T-helper 1 cell treated with Interleukin-12 subunit alpha and Interleukin-12 subunit beta and Interleukin-4 antibody, amounts not matched to agents 30 μg/mL and 1 μg/mL, for 36 hours (primary cell): ENCODE results near the gene NEDD4L.

Source experiments
- H3K27ac Mint-ChIP-seq: one replicate; pipeline ENCODE4 v1.8.0; 2021; ENCODE audit warnings: mild to moderate bottlenecking, mixed read lengths
- H3K27me3 Mint-ChIP-seq: one replicate; pipeline ENCODE4 v1.8.0; 2021; ENCODE audit warnings: low read depth, mixed read lengths
- H3K36me3 Mint-ChIP-seq: one replicate; pipeline ENCODE4 v1.8.0; 2021; ENCODE audit warnings: low read depth, mixed read lengths
- H3K4me1 Mint-ChIP-seq: one replicate; pipeline ENCODE4 v1.8.0; 2021; ENCODE audit warnings: low read depth, mixed read lengths
- H3K4me3 Mint-ChIP-seq: one replicate; pipeline ENCODE4 v1.8.0; 2021; ENCODE audit warnings: mild to moderate bottlenecking, moderate library complexity, mixed read lengths
- H3K9me3 Mint-ChIP-seq: one replicate; pipeline ENCODE4 v1.8.0; 2021; ENCODE audit warnings: mixed read lengths

The NEDD4L gene

DNA sequence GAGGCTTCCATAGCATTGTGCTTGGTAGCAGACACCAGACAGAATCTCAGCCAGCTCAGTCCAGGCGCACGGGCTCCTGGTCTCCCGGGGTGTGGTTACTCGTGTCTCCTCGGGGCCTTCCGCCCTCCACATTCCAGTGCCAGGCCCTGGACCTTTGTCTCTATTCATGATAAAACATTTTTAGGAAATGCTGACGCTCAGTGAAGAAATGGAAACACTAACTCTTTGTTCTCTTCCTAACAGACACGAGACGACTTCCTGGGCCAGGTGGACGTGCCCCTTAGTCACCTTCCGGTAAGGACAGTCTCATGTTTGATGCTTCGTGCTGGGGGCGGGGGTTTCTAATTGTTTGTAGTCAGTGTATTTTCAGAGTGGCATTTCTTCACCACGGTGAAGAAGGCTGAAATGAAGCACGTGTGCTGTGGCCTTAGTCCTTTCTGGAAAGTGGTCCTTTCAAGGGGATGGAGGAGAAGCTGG lies 271.8 kb downstream of the NEDD4L start:
- Mint-ChIP-seq H3K4me3 (no peak overlapping the region), H3K36me3 (no peaks in the 10 kb centered on the region), H3K4me1 (peaks cover 10% of the 10 kb centered on the region), H3K9me3 (no peaks in the 10 kb centered on the region), H3K27me3 (peaks cover 15% of the 10 kb centered on the region), H3K27ac (no peak overlapping the region)

GRCh38 chr18:58316396-58317342 lies 272.6 kb downstream of the NEDD4L start:
- Mint-ChIP-seq H3K9me3 (no peaks in the 10 kb centered on the region), H3K36me3 (no peaks in the 10 kb centered on the region), H3K27ac (no peak overlapping the region), H3K4me1 (peaks cover 6% of the 10 kb centered on the region), H3K27me3 (peaks cover 13% of the 10 kb centered on the region), H3K4me3 (no peak overlapping the region)

- Mint-ChIP-seq H3K4me3 (no peak overlapping the region), H3K4me1 (peaks cover 8% of the 10 kb centered on the region), H3K36me3 (no peaks in the 10 kb centered on the region), H3K27ac (no peak overlapping the region), H3K9me3 (no peaks in the 10 kb centered on the region), H3K27me3 (peaks cover 10% of the 10 kb centered on the region)
Measured at GRCh38 chr18:58319719-58320118, 275.7 kb downstream of the NEDD4L start.

DNA sequence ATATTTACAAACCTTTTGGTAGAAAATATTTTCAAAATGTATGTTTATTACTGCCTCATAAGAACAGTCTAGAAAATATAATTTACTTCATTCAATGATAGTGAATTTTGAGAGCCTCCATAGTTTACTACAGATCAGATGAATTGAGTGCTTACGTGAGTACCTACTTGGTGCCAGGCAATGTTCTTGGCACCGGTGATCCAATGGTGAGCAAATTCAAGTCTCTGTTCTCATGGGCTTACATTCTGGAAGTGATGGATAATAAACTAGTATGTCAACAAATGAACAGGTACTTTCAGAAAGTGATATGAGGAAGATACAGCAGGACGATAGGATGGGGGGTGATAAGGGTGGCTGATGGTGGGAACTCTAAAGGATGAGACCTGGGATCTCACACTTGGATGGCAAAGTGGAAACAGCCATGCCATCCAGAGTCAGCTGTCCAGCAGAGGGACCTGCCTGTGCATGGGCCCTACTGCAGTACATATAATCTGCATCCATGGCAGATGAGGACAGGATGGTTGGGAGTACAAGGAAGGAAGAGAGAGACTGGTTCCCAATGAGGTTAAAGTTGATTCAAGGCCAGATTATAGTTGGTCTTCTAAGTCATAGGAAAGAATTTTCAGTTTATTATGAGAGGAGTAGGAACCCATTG lies 277.0 kb downstream of the NEDD4L start:
- Mint-ChIP-seq H3K27me3 (peaks cover 10% of the 10 kb centered on the region), H3K4me1 (peaks cover 8% of the 10 kb centered on the region), H3K9me3 (no peaks in the 10 kb centered on the region), H3K27ac (peak overlapping the region; percentile 43), H3K36me3 (no peaks in the 10 kb centered on the region), H3K4me3 (no peak overlapping the region)

DNA sequence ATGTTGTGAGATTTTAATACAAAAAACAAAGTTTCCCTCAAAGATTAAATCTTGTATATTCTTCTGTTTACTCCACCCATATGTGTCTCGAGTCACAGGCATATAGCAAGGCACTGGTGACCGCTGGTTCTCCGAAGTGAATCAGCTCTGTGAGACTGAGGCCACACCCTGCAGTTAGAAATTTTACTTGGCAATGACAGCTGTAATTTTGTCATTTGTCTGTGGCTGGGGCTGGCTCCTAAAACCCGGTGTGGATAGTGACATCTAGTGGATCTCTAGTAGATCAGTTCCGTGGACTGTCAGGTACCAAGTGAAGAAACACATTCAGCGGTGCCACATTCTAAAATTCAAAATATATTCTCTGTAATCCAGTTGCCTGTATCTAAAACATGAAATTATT lies 278.0 kb downstream of the NEDD4L start:
- Mint-ChIP-seq H3K27ac (peak overlapping the region; percentile 1), H3K36me3 (no peaks in the 10 kb centered on the region), H3K9me3 (no peaks in the 10 kb centered on the region), H3K27me3 (peaks cover 10% of the 10 kb centered on the region), H3K4me3 (peak overlapping the region; percentile 8), H3K4me1 (peaks cover 8% of the 10 kb centered on the region)

DNA sequence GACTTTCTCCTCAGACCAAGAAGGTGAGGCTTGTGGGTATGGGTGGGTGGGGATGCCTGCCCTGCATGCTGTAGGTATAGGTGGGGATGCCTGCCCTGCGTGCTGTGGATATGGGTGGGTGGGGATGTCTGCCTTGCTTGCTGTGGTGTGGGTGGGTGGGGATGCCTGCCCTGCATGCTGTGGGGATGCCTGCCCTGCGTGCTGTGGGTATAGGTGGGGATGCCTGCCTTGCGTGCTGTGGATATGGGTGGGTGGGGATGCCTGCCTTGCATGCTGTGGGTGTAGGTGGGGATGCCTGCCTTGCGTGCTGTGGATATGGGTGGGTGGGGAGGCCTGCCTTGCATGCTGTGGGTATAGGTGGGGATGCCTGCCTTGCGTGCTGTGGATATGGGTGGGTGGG lies 278.4 kb downstream of the NEDD4L start:
- peaks cover 10% of the 10 kb centered on the region for H3K27me3 Mint-ChIP-seq
- peaks cover 8% of the 10 kb centered on the region for H3K4me1 Mint-ChIP-seq
- no peaks in the 10 kb centered on the region for H3K9me3 Mint-ChIP-seq
- H3K36me3 Mint-ChIP-seq, result no peaks in the 10 kb centered on the region
- H3K4me3 Mint-ChIP-seq, result no peak overlapping the region
- no peak overlapping the region for H3K27ac Mint-ChIP-seq

DNA sequence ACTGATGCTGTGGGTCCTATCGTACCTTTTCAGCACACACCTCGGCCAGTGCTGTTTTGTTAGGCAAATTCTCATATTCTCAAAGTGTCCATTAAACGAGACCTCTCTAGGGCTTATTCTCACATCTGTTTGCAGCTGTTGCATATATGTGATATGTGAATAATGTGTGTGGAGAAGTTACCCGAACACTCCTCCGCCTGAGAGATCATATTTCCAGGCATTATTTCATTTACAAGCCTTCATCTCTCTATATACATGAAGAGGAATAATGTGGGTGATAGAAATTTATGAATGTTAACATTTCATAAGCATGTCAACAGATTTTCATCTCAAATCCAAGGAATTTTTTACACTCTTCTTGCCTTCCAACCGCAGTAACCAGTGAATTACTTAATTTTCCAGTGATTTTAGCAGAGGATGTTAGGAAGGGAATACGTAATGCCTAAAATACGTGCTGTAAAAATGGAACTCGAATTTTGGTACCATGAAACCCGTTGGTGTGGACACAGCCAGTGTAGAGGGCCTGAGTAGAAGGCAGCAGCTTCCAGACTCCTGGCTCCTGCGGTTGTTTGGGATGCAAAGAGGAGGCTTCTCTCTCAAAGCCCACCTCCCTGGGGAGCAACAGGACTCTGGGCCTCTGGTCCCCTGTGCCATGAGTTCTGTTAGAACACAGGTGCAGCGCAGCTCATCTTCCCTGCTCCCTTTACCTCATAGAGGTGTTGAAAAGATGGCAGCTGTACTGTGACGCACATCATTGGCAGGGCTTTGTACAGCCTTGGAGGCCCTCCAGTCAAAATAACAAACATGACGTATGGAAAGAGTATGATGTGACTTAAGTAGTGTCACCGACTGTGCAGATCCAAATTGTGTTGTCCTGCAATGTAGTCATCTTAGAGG lies 280.1 kb downstream of the NEDD4L start:
- H3K36me3 Mint-ChIP-seq, result no peaks in the 10 kb centered on the region
- no peak overlapping the region for H3K4me3 Mint-ChIP-seq
- H3K9me3 Mint-ChIP-seq, result no peaks in the 10 kb centered on the region
- H3K27me3 Mint-ChIP-seq, result peaks cover 10% of the 10 kb centered on the region
- H3K4me1 Mint-ChIP-seq, result peaks cover 8% of the 10 kb centered on the region
- H3K27ac Mint-ChIP-seq, result no peak overlapping the region

DNA sequence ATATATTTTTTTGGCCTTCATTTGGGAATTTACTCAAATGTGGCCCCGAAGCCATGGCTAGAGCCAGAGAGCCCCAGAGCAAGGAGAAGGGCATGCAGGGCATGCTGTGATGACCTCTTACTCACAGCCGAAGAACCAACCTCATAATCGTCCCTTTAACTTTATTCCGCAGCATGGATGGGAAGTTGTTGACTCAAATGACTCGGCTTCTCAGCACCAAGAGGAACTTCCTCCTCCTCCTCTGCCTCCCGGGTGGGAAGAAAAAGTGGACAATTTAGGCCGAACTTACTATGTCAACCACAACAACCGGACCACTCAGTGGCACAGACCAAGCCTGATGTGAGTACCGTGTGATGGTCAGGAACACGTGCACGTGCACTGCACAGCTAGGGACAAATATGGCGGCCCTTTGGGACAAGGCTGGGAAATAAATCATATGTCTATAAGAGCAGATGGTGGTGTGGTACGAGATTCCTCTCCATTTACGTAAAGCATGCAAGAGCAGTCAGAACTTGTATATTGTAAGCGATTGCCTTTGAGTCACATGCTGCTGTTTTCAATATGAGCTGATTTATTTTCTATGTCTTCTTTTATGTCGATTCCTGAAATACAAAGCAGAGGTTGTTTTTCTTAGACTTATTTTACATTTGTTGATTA lies 280.9 kb downstream of the NEDD4L start:
- no peak overlapping the region for H3K27ac Mint-ChIP-seq
- peaks cover 10% of the 10 kb centered on the region for H3K27me3 Mint-ChIP-seq
- H3K9me3 Mint-ChIP-seq, result no peaks in the 10 kb centered on the region
- no peaks in the 10 kb centered on the region for H3K36me3 Mint-ChIP-seq
- H3K4me3 Mint-ChIP-seq, result no peak overlapping the region
- peaks cover 8% of the 10 kb centered on the region for H3K4me1 Mint-ChIP-seq

DNA sequence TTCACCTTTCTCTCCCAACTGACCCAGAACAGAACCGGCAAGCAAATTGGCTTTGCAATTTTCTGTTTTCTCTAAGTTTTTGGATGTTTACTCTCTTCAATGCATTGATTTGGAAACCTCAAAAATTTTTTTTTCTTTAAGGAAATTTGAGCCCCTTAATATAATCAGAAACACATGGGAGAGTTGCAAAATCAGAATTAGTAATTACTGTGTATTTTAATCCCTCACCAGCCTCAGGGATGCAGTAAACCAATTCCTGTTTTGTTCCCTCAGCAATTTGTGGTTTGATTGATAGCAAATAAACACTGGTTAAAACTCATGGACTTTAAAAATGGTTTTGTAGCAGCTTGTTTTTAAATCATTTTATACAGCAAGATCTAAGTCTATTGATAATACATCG lies 281.5 kb downstream of the NEDD4L start:
- Mint-ChIP-seq H3K4me3 (no peak overlapping the region), H3K9me3 (no peaks in the 10 kb centered on the region), H3K4me1 (peaks cover 8% of the 10 kb centered on the region), H3K36me3 (no peaks in the 10 kb centered on the region), H3K27ac (no peak overlapping the region), H3K27me3 (peaks cover 6% of the 10 kb centered on the region)

DNA sequence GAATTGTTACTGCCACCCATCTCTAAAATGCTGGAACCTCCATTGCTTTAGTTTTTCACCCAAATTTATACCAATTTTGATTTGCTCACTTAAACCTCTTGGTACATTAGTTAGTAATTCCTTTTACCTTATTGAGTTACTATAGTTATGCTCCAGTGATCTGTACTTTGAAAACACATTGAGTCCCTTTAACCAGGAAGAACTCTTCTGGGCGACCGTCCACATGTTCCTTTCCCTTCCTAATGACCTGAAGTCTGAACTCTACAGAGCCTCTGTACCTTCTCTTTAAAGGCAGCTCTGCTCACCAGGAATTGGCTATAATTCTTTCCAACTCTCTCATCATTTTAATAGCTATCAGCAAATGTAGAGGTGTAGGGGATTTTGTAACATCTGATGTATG lies 290.0 kb downstream of the NEDD4L start:
- Mint-ChIP-seq H3K4me3 (no peak overlapping the region), H3K27ac (no peak overlapping the region), H3K27me3 (peaks cover 4% of the 10 kb centered on the region), H3K9me3 (no peaks in the 10 kb centered on the region), H3K4me1 (no peaks in the 10 kb centered on the region), H3K36me3 (no peaks in the 10 kb centered on the region)

- Mint-ChIP-seq H3K9me3 (no peaks in the 10 kb centered on the region), H3K36me3 (no peaks in the 10 kb centered on the region), H3K4me3 (no peak overlapping the region), H3K4me1 (no peaks in the 10 kb centered on the region), H3K27me3 (peaks cover 4% of the 10 kb centered on the region), H3K27ac (no peak overlapping the region)
Measured at GRCh38 chr18:58335223-58335622, 291.2 kb downstream of the NEDD4L start.

DNA sequence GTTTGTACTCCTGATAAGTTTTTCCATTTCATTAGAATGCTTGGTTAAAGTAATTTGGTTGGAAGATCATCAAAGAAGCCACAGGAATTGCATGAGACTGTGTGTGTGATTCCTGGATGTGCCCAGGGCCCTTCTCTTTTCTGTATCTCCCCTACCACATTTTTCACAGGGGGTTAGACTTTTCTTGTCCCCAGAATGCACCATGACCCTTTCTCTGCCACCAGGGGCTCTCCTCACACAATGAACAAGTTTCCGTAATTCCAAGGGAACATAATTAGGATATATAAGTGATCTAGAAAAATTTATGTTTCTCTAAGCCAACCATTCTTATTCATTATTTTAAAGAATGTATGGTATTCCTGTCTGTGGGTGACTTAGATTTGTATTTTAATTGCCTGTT lies 291.8 kb downstream of the NEDD4L start:
- H3K4me1 Mint-ChIP-seq, result no peaks in the 10 kb centered on the region
- peaks cover 4% of the 10 kb centered on the region for H3K27me3 Mint-ChIP-seq
- no peaks in the 10 kb centered on the region for H3K36me3 Mint-ChIP-seq
- H3K4me3 Mint-ChIP-seq, result no peak overlapping the region
- H3K9me3 Mint-ChIP-seq, result no peaks in the 10 kb centered on the region
- H3K27ac Mint-ChIP-seq, result no peak overlapping the region

DNA sequence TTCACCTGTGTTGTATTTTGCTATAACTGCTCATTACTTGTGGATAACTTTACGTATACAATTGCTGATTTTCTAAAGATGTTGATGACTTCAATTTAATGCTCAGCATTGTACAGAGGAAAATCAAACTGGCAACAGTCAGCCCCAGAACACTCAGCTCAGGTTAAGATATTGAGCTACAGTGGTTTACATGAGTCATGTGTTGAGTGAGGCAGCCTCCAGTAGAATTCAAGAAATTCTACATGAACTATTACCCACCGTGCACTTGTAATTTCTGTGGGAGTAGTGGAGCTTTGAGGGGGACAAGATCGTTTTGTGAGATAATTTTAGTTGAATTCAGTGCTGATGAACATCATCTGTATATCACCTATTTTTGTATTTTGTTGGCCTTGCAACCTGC lies 292.6 kb downstream of the NEDD4L start:
- Mint-ChIP-seq H3K9me3 (no peaks in the 10 kb centered on the region), H3K4me1 (no peaks in the 10 kb centered on the region), H3K4me3 (no peak overlapping the region), H3K27ac (no peak overlapping the region), H3K27me3 (peaks cover 4% of the 10 kb centered on the region), H3K36me3 (no peaks in the 10 kb centered on the region)

DNA sequence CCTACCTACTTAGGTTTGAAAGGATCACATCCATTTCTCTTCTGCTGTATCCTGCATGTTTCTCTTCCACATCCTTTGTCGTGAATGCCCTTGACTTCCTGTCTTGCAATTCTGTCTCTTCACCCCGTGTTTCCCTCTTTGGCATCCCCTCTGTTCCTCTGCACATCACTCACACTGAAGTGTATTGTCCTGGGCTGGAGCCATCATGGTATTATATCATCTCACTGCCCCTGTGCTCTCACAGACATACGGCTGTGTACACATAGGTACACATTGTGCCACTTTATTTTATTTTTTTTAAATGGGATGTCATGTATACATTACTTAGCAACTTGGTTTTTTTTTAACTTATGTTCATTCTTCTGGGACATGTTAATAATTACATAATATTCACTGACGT lies 293.3 kb downstream of the NEDD4L start:
- Mint-ChIP-seq H3K4me3 (no peak overlapping the region), H3K27ac (no peak overlapping the region)

More for the DNA sequence above, 293.3 kb downstream of the NEDD4L start:
- no peaks in the 10 kb centered on the region for H3K36me3 Mint-ChIP-seq
- H3K4me1 Mint-ChIP-seq, result no peaks in the 10 kb centered on the region
- H3K9me3 Mint-ChIP-seq, result no peaks in the 10 kb centered on the region
- peaks cover 4% of the 10 kb centered on the region for H3K27me3 Mint-ChIP-seq
